GM18520 (cell line): Measurements from ENCODE around the gene ESRRB.

Source experiments
- ATAC-seq: cut with Tn5 transposase; IDR thresholded peaks from one replicate; pipeline ENCODE4 v1.9.1; 2021; ENCODE audit not compliant: unreplicated experiment

Gene ESRRB

GRCh38 chr14:76375947-76376404 is at the start of gene ESRRB:
ESRRB (plus strand) TSS chr14:76376137; CDS start chr14:76376402, 265 bp downstream.
- ATAC-seq: no peak

GRCh38 chr14:76326918-76327689 is 48.8 kb upstream of the ESRRB start:
- ATAC-seq: no peak

GRCh38 chr14:76328457-76329137 is 47.3 kb upstream of the ESRRB start:
- no peak for ATAC-seq

GRCh38 chr14:76329154-76329928 is 46.6 kb upstream of the ESRRB start:
- ATAC-seq: no peak

GRCh38 chr14:76329951-76330350 is 46.0 kb upstream of the ESRRB start:
- no peak for ATAC-seq

- no peak for ATAC-seq
These were observed 45.3 kb upstream of the ESRRB start for GRCh38 chr14:76330411-76331327.

GRCh38 chr14:76331328-76332011 is 44.5 kb upstream of the ESRRB start:
- ATAC-seq: no peak

- no peak for ATAC-seq
These were observed 42.3 kb upstream of the ESRRB start for GRCh38 chr14:76333664-76334063.

GRCh38 chr14:76334316-76334715 is 41.6 kb upstream of the ESRRB start:
- ATAC-seq: no peak

- no peak for ATAC-seq
These were observed 39.1 kb upstream of the ESRRB start for GRCh38 chr14:76336876-76337275.

GRCh38 chr14:76337635-76338545 is 38.0 kb upstream of the ESRRB start:
- ATAC-seq: no peak

- ATAC-seq: no peak
These were observed 36.0 kb upstream of the ESRRB start for GRCh38 chr14:76339728-76340615.

GRCh38 chr14:76343386-76343785 is 32.6 kb upstream of the ESRRB start:
- no peak for ATAC-seq

- no peak for ATAC-seq
These were observed 29.4 kb upstream of the ESRRB start for GRCh38 chr14:76346391-76347160.

GRCh38 chr14:76348898-76349297 is 27.0 kb upstream of the ESRRB start:
- no peak for ATAC-seq

- no peak for ATAC-seq
These were observed 25.9 kb upstream of the ESRRB start for GRCh38 chr14:76349993-76350392.

- no peak for ATAC-seq
These were observed 25.3 kb upstream of the ESRRB start for GRCh38 chr14:76350671-76351070.
